SK-MEL-5 (cell line): ENCODE results near the gene RGL1. TPM values are rescaled to one million over a fixed set of nuclear protein-coding genes. Genes with fewer than 3 reads are reported as not detected.

Source experiments
- DNase-seq: peaks from one replicate; pipeline ENCODE4 v3.0.0-alpha.2; 2016; ENCODE audit warnings: low read depth, low spot score
- in situ Hi-C: cut with HindIII; loops from 2 replicates; pipeline ENCODE4 v1.10.0; 2016; ENCODE audit warnings: low sequenced_read_pairs, high pct_unique_total_duplicates, low pct_unique_long_range_greater_than_20kb
- total RNA-seq: library from RNA; depleted of rRNA; stranded (reverse); fragments of >200 nt; shearing (Covaris generic); gene quantifications from 2 replicates; pipeline ENCODE4 v1.2.3, GENCODE V29; 2014

The RGL1 gene
- total RNA-seq, 1 experiment from 2014 or later, result 5.9 TPM

GRCh38 chr1:183812686-183813569 is 8.0 kb downstream of the RGL1 start:
- in situ Hi-C loops, result no loop called here
- DNase-seq, result no peak

GRCh38 chr1:183814121-183814681 is 9.3 kb downstream of the RGL1 start:
- DNase-seq, result no peak
- in situ Hi-C loops, result no loop called here

- in situ Hi-C loops, result no loop called here
- DNase-seq, result no peak
Measured at GRCh38 chr1:183816110-183816509, 11.2 kb downstream of the RGL1 start.

GRCh38 chr1:183817576-183818288 is 12.8 kb downstream of the RGL1 start:
- peak; percentile 20 for DNase-seq
- in situ Hi-C loops, result no loop called here

DNA sequence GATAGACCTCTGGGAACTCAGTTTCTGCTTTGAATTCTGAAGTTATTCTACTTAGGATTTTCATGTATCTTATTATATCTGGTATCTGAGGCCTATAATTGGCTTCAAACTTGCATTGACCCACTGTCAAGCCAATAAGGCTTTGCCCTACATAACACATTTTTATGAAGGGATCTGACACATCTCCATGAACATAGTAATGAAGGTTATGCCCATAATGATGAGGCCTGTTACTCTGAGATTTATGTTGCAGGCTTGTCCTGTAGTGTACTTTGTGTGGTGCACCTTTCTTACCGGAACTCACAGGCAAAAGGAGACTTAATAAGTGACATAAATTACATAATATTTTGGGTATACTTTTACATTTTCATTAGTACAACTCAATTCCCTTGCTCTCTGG is 14.1 kb downstream of the RGL1 start:
- in situ Hi-C loops, result no loop called here
- DNase-seq, result no peak

DNA sequence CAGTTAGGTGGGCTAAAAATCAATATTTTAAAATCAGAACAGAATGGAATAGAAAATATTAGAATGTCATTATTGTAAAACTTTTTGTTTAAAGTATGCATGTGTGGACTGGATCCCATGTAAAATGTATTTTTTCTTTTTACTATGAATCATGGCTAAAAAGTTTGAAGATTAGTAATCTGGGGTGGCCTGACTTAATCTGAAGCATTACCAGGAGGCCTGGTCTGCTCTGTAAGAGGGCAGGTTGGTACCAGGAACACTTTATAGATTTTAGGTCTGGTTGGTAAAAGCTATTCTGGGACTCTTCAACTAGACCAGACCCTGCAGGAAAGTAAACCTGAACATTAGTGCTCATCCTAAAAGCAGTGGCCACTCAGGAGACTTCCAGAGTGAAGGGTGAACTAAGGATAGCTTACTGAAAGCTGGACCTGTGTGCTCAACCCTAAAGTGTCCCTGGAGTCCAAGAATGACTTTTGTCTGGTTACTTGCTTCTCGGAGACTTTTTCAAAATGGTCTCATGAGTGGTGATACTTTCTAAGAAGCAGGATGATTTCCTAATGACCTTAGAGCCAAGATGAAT is 16.5 kb downstream of the RGL1 start:
- no peak for DNase-seq
- in situ Hi-C loops, result no loop called here

DNA sequence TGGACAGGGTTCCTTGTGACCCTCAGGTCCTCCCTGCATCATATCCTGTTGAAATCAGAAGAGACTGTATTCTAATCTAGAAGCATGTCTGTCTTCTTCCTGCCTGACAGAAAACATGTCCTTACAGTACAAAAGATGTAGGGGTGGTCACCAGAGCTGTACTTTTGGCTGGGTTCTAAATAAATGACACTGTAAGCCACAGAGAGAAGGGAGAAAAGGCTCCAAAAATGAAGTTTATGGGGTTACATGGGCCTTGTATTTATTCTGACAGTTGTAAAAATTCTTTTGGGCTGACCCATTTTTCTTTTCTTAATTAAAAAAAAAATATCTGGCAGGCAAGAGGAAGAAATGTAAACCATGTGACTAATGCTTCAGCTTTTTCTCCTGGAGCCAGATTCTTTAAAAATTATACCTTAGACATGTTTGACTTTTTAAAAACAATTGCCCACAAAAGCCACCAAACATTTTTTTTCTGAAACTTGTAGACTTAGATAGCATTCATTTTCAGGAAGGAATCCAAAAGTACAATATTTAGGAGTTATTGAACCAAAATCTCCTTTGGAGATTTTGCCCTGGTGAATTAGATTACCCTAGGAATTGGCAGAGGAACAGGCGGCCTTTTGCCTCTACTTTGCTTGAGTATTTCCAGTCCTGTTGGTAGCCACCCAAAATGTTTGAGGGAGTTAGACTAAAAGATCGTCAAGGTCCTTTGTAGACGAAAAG is 17.1 kb downstream of the RGL1 start:
- no peak for DNase-seq
- in situ Hi-C loops, result no loop called here

DNA sequence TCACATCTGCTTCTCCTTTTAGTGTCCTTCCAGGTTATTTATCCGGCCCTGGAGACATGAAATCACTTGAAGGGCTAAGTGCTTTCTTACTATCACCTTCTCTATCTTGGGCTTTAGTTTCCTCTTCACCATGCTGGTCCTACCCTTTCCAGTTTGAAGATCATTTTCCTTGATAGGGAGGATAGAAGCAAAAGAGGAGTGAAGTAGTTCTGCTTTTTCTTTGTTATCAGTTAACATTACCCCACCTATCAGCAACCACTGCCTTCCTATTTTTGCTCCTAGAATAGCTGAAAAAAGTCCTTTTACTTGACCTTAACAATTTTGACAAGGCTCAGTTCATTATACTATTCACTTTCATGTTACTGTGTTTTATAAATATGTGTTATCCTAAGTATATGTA is 19.4 kb downstream of the RGL1 start:
- in situ Hi-C loops, result no loop called here
- no peak for DNase-seq

DNA sequence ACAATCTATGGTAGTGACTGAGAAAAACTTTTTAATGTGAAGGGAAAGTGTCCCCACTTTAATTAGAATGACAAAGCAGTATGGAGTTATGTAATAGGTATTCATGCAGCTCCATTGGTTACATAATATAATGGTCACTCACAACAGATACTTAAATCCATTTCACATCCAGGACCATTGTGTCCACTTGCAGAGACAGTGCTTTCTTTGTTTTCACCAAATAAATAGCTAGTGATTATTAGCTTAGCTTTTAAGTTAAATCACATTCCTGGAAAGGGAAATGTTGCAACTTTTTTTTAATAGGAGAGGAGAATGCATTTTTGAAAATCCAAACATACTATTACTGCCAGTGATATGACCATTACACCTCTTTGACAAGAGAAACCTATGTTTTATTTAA is 22.9 kb downstream of the RGL1 start:
- in situ Hi-C loops, result no loop called here
- no peak for DNase-seq

DNA sequence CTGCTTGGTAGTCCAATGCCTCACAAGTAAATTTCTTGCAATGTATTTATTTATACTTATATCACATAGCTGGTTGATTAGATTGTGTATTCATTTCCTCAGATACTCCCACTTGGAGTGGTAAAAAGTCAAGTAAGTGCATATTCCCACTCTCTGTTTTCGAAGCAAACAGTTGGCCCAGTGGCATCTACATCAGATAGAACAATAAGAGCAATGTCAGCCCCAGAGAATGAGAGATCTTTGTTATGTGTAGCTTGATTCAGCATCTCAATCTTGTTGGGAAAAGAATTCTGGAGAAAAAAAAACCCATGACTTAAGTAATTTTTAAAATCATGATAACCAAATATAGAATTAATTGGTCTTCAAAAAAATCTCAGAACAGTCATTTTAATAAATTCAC is 25.5 kb downstream of the RGL1 start:
- in situ Hi-C loops, result no loop called here

GRCh38 chr1:183831311-183831710 is 26.4 kb downstream of the RGL1 start:
- no peak for DNase-seq
- in situ Hi-C loops, result no loop called here

More for the DNA sequence above, 25.5 kb downstream of the RGL1 start:
- no peak for DNase-seq

- in situ Hi-C loops, result no loop called here
- no peak for DNase-seq
Measured at GRCh38 chr1:183832459-183832858, 27.5 kb downstream of the RGL1 start.

GRCh38 chr1:183834568-183834967 is 29.6 kb downstream of the RGL1 start:
- in situ Hi-C loops, result no loop called here
- no peak for DNase-seq

GRCh38 chr1:183836598-183836997 is 31.7 kb downstream of the RGL1 start:
- in situ Hi-C loops, result no loop called here
- no peak for DNase-seq

GRCh38 chr1:183837062-183837461 is 32.1 kb downstream of the RGL1 start:
- in situ Hi-C loops, result no loop called here

GRCh38 chr1:183838221-183838620 is 33.3 kb downstream of the RGL1 start:
- no peak for DNase-seq
- in situ Hi-C loops, result no loop called here

More at GRCh38 chr1:183837062-183837461, 32.1 kb downstream of the RGL1 start:
- peak; percentile 30 for DNase-seq

GRCh38 chr1:183840140-183840539 is 35.2 kb downstream of the RGL1 start:
- no peak for DNase-seq
- in situ Hi-C loops, result no loop called here

GRCh38 chr1:183841550-183841949 is 36.6 kb downstream of the RGL1 start:
- in situ Hi-C loops, result no loop called here
- no peak for DNase-seq
